HG03460 (cell line): ENCODE data around the gene ESF1.

Source experiments
- ATAC-seq: cut with Tn5 transposase; IDR thresholded peaks from one replicate; pipeline ENCODE4 v1.9.1; 2021; ENCODE audit not compliant: unreplicated experiment

The ESF1 gene, protein sequence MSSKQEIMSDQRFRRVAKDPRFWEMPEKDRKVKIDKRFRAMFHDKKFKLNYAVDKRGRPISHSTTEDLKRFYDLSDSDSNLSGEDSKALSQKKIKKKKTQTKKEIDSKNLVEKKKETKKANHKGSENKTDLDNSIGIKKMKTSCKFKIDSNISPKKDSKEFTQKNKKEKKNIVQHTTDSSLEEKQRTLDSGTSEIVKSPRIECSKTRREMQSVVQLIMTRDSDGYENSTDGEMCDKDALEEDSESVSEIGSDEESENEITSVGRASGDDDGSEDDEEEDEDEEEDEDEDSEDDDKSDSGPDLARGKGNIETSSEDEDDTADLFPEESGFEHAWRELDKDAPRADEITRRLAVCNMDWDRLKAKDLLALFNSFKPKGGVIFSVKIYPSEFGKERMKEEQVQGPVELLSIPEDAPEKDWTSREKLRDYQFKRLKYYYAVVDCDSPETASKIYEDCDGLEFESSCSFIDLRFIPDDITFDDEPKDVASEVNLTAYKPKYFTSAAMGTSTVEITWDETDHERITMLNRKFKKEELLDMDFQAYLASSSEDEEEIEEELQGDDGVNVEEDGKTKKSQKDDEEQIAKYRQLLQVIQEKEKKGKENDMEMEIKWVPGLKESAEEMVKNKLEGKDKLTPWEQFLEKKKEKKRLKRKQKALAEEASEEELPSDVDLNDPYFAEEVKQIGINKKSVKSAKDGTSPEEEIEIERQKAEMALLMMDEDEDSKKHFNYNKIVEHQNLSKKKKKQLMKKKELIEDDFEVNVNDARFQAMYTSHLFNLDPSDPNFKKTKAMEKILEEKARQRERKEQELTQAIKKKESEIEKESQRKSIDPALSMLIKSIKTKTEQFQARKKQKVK

DNA sequence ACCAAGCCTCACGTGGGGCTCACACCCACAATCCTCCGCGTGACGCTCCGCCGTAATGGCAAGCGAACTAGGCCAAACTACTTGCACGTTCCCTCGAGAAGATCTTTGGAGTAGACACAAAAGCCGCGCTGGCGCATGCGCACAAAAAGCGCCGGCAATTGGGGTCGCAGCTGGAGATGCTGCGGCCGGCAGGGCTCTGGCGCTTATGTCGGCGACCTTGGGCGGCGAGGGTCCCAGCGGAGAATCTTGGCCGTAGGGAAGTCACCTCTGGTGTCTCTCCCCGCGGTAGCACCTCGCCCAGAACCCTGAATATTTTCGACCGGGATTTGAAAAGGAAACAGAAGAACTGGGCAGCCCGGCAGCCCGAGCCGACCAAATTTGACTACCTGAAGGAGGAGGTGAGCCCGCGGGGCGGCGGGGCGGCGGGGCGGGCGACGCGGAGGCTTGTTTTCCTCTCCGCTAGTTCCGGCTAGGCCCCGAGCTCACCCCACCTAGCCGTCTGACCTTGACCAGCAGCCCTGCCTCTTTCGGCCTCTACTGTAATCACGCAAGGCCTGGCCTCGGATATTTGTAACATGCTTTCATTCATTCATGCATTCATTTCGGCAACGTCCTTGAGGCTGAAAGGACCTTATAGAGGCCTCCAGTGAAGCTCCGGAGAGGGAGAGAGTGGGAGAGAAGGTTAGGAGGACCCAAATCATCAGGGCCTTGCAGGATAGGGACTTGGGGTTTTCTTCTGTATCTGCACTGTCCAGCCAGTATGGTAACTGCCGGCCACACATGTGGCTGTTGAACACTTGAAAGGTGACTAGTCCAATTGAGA, at the start of gene ESF1, which contains the start of gene NDUFAF5:
Gene ESF1, minus strand, starts transcription at position 27 of the 823 bp plus-strand sequence. CDS start 1,779 bp downstream, outside the sequence.
Gene NDUFAF5, plus strand, starts transcription at position 136 of the 823 bp plus-strand sequence. Its CDS starts 41 bp downstream, at position 177.
- ATAC-seq: peak; percentile 96

DNA sequence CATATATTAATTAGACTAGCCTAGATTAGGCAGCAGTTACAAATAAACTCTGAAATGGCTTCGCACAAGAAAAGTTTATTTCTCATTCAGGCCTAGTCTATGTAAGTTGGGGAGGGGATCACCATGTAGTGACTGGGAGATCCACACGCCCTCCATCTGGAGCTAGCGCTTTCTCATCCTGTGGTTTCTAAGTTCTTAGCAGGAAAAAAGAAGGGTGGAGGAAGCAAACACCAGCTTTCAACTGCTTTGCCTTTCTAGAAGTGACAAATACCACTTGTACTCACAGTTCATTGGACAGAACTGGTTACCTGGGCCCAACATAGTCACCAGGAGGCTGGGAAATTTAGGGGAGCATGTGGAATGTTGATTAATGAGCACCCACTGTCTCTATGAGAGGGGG, 46.8 kb upstream of the ESF1 start:
- ATAC-seq: no peak

DNA sequence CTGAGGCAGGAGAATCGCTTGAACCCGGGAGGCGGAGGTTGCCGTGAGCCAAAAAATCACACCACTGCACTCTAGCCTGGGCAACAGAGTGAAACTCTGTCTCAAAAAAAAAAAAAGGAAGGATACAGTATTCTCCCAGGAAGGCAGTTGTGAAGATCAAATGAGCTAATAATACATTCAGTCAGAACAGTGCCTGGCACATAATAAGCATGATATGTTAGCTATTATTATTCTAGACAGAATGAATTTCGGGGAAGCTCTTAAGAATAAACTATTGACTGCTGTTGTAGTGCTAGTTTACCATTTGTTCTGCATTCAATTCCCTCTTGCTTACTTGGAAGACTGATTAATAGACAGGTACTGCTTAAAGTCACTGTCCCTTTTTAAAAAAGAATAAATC, 40.7 kb upstream of the ESF1 start:
- ATAC-seq: no peak

DNA sequence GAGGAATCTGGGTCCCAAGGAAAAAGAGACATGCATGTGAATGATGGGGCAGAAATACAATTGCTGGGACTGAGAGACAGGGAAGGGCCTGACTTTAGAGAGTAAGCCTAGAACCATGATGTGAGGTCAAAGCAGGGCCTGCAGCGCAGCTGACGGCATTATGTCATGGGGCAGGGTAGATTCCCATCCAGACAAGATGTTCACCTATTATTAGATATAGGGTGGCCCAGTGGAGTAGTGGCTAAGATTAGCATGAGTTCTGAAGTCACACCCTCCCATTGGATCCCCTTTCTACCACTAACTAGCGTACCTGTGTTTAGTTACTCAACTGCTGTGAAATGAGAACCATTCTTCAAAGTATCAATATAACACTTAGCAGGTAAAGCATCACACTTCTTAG, 39.7 kb upstream of the ESF1 start:
- ATAC-seq: no peak

DNA sequence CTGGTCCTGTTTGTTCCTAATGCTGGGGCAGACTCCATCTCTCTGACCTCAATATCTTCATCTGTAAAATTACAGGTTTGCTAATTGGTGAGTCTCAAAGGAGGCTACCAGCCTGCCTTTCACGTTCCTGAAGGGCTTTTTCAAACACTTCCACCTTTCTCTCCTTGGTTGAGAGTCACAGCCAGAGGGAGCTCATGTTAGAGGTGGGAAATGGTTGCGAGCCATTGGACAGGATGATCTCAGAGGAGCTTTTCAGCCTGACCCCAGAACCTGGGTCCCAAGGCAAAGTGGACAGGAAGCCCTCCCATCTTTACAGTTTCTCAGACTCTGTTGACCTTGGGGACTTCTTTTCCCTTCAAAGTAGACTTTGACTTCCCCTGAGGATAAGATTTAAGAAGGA, 37.7 kb upstream of the ESF1 start:
- no peak for ATAC-seq

DNA sequence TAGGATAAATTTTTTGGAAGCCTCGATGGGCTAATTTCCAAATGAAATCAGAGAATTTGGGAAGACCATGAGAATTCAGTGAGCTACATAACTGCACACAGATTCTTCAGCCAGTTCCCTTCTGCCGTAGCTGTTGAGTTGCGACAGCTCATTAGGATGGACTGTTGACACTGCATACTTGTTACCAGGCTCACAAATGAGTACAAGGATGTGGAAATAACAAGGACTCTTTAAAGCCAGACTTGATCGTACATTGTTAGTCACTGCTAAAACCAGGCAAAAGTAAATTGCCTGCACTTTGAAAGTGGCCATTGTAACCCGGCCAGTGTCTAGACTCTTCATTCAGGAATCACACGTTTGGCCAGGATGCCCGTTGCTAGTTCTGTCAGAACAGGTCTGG, 37.2 kb upstream of the ESF1 start:
- no peak for ATAC-seq

DNA sequence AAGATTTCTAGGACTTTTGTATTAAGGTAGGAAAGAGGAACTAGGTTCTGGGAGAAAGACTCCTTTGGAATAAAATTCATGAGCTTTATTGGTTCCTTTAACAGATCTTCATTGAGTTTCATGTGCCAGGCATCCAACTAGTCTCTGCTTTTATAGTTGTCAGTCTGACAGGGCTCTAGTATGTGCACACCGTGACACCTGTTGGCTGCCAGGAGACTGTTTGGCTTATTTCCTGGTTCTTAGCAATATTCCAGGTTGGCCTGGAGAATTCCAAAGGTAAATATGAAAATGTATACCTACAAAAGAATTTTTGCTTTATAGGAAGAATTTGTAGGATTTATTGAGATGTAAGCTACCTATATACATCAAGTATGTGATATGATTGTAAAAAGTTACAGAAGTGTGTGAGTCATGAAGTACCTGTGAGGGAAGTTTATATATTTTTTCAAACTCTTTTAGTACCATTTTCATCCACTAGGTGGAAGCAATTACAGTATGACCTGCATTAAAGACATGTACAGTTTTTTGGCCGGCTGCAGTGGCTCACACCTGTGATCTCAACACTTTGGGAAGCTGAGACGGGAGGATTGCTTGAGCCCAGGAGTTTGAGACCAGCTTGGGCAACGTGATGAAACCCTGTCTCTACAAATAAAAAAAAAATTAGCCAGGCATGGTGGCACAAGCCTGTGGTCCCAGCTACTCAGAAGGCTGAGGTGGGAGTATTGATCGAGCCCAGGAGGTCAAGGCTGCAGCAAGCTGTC, 35.3 kb upstream of the ESF1 start:
- peak; percentile 78 for ATAC-seq

DNA sequence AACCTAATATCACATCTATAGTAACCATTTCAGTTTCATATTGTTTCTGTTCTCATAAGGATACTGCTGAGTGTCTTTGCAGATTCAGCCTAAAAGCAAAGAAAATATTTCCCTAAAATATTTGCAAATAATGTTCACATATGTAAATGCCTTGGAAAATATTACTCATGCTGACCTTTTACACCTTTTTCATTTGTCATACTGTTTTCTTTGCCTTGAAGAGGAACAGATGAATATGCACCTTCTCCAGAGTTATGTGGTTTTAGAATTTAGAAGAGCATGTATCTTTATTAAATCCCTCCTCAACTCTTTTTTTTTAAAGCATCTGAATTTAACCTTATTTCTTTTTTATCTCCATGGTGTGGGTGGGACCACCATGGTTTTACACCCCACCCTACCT, 32.6 kb upstream of the ESF1 start:
- no peak for ATAC-seq

DNA sequence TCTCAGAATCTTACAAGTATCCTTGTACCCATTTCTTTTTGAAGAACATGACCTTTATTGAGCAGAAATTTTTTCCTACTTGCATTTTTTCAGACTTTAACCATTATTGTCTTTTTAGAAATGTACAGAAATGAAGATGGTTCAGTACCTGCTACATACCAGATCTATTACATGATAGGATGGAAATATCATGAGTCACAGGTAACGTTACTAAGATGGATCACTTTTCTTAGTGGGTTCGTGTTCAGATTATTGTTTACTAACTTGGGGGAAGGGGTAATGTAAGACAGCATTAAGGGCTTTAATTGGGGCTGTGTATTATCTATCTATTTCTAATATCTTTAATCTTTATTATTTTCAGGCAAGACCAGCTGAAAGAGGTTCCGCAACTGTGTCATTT, 32.0 kb upstream of the ESF1 start:
- no peak for ATAC-seq

DNA sequence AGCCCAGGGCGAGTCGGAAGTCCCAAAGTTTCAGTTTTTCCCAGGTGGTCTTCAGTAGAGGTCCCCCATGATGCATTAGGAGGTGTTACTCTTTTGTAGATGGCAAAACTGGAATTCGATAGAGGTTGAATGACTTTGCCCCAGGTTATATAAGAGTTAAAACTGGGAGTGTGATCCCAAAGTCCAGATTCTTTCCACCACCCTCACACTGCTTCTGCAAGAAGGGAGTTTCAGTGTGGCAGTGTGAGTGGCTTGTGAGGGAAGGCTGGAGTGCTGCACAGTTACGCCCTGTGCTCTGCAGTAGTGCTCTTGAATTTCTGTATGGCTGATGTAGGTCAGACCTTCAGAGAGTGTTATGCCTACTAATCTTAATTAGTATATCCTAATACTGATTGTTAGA, 30.0 kb upstream of the ESF1 start:
- no peak for ATAC-seq

DNA sequence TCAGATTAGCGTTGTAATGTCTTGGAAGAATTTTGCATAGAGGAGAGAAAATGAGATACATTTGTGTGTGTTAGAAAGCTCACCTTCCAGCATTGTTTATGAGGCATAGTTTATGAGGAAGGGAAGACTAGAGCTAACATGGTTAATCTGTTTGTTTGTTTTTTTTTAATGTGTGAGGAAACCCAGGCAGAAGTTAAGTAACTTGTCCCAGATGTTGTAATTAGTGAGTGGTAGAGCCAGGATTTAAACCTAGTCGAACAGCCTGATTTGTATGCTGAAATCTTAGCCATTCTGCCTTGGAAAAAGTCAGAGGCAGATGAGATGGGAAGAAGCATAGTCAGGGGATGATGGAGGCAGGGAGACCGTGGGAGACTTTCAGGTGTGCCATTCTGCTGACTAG, 29.2 kb upstream of the ESF1 start:
- ATAC-seq: no peak

DNA sequence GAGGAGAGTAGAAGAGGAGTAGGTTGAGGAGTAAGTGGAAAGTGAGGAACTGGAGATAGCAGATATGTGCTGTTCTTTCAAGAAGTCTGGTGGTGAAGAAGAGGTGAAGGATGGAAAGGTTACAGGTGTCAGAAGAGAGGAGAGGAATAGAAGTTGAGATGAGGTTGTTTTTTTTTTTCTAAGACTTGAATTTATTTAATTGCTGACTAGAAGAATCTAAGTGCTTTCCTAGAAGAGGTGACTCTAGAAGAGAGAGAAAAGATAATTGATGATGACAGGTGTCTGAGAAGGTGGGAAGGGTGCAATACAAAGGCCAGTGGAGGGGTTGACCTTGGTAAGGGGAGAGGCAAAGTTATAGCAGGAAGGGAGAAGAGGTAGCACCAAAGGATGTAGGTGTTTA, 25.7 kb upstream of the ESF1 start:
- no peak for ATAC-seq

DNA sequence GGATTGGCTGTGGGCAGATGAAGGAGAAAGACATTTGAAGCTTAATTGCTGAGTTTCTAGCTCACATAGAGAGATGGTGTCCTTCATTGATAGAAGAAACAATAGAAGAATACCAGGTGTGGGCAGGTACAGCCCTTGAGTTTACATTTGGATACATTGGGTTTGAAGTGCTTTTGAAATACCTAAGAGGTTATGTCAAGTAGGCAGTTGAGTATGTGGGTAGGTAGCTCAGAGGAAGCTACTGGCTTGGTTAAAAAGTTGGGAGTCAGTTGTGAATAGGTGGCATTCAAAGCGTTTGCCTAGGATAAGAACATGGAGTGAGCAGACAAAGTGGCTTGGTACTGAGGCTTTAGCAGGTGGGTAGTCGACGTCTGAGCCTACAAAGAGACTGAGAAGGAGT, 25.1 kb upstream of the ESF1 start:
- ATAC-seq: no peak

DNA sequence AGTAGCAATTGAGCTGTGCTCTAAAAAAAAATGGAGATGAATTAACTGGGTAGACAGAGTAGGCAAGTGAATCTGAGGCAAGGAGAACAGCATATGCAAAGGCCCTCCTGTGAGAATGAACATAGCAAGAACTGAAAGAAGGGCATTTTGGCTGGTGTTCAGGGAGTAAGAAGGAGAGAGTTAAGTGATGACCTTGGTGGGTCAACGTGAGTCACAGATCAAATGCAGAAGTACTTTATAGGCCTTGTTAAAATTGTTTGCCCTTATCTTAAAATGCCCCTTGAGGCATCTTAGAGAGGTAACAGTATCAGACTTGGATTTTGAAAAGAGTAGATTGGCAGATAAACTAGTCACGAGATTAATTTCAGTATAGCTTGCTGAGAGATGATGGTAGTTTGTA, 24.7 kb upstream of the ESF1 start:
- no peak for ATAC-seq

DNA sequence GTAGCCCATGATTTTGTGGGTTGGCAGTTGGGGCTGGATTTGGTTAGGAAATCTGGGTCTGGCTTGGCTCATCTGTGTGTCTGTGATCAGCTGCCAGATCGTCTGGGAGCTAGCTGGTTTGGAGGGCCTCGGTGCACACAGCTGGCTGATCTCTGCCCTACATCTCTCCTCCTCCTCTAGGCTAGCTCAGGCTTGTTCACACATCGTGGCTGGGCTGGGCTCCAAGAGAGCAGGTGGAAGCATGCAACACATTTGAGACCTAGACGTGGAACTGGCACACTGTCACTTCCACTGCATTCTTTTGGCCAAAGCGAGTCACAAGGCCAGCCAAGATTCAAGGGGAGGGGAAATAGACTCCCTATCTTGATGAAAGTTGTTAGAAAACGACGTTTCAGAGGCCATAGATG, 16.0 kb upstream of the ESF1 start:
- no peak for ATAC-seq

DNA sequence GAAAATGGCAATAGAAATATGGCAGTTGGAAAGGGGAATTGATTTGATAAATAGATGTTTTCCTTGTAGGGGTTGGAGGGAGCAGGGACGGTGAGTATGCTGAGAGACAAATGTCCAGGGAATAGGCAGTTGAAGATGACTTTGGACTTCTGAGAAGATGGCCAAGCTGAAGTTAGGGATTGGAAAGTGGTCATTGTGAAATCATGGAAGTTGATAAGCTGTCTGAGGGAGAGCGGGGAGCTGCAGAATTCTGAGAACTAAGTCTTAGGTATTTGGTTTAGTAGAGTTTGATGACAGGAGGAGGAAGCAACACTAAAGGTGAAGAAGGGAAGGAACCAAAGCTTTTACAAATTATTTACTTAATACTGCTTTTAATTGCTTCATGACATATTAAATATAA, 15.3 kb upstream of the ESF1 start:
- ATAC-seq: no peak

DNA sequence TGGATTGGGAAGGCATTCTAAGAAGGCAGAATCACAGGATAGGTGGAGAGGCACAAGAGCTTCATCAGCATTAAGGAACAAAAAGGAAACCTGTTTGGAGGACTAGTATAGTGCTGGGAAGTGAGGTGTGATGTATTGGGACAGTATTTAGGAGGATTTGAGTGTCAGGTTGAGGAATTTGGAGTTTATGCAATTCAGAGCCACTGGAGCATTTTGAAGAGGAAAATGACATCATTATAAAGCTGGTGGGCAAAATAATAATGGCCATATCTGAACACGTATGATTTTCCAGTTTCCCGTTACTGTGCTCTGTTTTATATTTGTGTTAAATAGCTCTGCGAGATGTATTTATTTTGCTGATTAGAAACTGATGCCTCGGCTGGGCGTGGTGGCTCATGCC, 14.3 kb upstream of the ESF1 start:
- no peak for ATAC-seq

DNA sequence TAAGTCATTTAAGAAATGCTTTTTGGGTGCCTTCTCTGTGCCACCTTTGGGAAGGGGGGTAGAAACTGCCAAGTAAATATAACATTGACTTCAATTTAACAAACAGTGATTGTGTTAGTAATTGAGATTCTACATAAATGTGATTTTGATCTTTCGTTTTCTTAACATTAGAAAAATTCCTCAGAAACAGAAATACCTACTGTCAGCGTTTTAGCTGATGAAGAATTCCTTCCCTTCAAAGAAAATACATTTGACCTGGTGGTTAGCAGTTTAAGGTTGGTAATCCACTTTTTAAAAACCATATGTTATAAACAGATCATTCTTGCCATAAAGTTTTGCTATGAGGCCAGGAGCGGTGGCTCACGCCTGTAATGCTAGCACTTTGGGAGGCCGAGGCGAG, 9.9 kb upstream of the ESF1 start:
- ATAC-seq: no peak

DNA sequence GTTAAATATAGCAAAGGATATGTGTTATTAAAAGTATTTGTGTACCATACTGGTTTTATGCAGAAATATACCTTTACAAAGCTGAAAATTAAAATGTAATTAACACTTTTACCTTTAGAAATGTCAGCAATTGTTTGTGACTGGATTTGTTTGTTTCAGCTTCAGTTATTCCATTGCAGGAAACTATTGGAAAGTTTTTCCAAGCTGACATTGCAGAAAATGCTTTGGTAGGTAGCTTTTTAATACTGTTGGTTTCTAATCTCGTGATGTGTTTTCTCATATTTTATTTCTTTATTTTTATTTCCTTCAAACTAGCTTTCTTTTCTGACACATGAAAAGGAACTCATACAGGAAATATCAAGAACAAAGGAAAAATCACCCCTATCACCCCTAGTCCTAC, 8.3 kb upstream of the ESF1 start:
- no peak for ATAC-seq
